G401.6 (cell line): Measurements from ENCODE around the gene KRTAP10-6.
"Not testable (repeated sequence)": the region's sequence is repeated elsewhere in the genome, so short reads cannot be mapped to it uniquely, and the experiment has no call there.

ENCODE experiments used
- FAIRE-seq: peaks from 2 replicates; lab custom pipeline; 2012; peaks lifted over from hg19 to GRCh38; lab: Jason Lieb, UNC

Gene KRTAP10-6

GRCh38 chr21:44598061-44598460 is 5.8 kb upstream of the KRTAP10-6 start:
- FAIRE-seq, result no peak

- FAIRE-seq, result no peak
Observed at GRCh38 chr21:44596068-44596725, 3.9 kb upstream of the KRTAP10-6 start.

DNA sequence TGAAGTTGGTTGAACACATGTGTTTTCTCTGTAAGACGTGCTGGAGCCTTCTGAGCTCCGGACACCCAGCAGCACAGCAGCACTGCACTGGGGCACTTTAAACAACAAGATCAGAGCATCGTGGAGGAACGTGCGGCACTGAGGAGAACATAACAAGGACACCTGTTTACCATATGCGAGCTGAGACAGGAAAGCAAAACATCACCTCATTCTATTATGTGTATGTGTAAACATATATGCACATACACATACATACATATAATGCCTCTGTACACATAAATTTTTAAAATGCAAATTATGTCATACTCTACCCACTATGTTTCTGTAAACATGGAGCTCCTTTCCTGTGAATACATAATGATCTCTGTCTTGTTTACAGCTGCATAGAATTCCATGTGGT is 3.2 kb upstream of the KRTAP10-6 start:
- FAIRE-seq, result no peak

GRCh38 chr21:44594406-44594916 is 2.2 kb upstream of the KRTAP10-6 start:
- FAIRE-seq, result no peak

GRCh38 chr21:44593598-44594405 is 1.5 kb upstream of the KRTAP10-6 start:
- FAIRE-seq, result no peak

DNA sequence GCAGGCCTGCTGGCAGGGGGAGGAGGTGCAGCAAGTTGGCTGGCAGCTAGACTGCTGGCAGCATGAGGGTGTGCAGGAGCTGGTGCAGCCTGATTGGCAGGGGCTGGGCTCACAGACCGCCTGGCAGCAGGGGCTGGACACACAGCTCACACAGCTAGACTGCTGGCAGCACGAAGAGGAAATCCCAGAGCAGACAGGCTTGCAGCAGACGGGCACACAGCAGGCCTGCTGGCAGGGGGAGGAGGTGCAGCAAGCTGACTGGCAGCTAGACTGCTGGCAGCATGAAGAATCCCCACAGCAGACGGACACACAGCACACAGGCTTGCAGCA is 539 bp downstream of the KRTAP10-6 start:
- not testable (repeated sequence) for FAIRE-seq

- FAIRE-seq, result not testable (repeated sequence)
Observed at GRCh38 chr21:44590897-44591800, 1.2 kb downstream of the KRTAP10-6 start.

DNA sequence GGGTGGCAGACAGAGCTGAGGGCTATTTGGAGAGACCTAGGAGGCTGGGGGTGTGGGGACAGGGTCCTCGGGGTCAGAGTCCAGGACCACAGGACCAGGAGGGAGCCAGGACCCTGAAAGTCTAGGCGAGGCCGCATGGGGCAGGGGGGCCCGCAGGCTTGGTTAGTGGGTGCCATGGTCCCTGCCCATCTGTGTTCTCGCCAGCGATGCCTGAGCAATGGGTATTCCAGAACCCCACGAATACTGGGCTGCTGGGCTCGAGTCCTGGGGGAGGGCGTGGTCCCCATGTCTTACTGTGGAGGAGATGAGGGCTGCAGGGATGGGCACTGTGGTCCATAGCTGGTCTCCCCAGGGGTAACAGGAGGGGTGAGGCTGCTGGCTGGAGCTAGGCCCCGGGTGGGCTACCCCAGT is 2.0 kb downstream of the KRTAP10-6 start:
- no peak for FAIRE-seq

DNA sequence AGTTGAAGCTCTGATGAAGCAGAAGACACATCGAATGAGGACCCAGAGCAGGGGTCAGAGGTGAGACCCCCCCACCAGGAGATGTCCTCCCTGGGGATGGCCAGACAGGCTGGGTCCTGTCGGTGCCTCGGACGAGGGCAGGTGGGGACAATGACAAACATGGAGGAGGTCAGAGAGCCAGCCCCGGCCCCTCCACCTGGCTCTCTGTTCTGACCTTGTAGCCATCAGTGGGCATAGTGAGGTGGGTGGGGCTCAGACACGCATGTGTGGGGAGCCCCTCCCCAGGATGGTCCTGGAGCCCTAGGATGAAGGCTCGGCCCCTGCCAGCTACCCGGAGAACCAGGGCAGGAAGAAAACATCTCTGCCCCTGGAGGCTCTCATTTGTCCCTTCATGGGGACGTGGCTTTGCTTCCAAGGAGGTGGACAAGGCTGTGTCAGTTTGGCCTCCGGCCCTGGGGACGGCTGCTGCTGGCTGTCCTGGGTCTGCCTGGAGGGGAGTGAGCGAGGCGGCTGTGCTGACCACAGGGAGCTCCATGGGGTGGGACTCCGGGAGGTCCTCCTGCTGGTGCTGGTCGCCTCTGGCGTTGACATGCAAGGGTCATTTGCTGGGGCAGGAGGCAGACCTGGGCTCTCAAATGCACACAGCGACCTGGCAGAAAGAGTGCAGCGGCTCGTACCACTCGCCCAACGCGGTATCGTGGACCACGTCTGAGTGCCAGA is 2.6 kb downstream of the KRTAP10-6 start:
- FAIRE-seq, result no peak

GRCh38 chr21:44589094-44589493 is 3.2 kb downstream of the KRTAP10-6 start:
- FAIRE-seq, result no peak

- FAIRE-seq, result no peak
Observed at GRCh38 chr21:44585892-44586291, 6.4 kb downstream of the KRTAP10-6 start.

DNA sequence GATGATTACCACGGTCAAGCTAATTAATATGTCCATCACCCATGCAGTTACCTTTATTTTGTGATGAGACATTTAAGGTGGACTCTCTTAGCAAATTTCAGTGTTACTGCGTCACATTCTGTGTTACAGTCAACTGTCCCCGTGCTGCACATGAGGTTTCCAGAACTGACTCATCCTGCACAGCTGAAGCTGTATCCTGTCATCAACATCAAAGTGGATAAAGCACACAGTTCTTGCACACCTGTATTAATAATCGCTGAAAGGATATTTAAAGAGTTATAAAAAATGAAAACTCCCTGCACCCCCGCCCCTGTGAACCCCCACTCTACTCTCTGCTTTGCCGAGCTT is 8.5 kb downstream of the KRTAP10-6 start:
- FAIRE-seq, result no peak

GRCh38 chr21:44583089-44583799 is 9.1 kb downstream of the KRTAP10-6 start:
- FAIRE-seq, result no peak

GRCh38 chr21:44582055-44582454 is 10.2 kb downstream of the KRTAP10-6 start:
- FAIRE-seq, result no peak

DNA sequence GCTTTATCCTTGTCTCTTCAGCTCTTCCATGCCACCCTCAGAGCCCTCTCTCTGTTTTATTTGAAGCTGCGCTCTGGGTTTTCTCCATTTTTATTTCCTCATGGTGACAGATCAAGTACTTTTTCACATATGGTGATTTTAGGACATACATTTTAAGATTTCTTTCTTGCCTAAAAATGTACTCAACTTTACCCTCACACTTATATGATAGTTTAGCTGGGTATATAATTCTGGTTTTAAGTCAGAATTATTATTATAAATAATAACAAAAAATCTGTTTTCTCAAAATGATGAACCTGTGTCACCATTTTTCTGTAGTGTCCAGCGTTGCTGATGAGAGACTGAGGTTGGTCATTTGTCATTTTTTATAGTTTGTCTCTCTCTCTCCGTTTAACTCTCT is 11.1 kb downstream of the KRTAP10-6 start:
- FAIRE-seq, result no peak

DNA sequence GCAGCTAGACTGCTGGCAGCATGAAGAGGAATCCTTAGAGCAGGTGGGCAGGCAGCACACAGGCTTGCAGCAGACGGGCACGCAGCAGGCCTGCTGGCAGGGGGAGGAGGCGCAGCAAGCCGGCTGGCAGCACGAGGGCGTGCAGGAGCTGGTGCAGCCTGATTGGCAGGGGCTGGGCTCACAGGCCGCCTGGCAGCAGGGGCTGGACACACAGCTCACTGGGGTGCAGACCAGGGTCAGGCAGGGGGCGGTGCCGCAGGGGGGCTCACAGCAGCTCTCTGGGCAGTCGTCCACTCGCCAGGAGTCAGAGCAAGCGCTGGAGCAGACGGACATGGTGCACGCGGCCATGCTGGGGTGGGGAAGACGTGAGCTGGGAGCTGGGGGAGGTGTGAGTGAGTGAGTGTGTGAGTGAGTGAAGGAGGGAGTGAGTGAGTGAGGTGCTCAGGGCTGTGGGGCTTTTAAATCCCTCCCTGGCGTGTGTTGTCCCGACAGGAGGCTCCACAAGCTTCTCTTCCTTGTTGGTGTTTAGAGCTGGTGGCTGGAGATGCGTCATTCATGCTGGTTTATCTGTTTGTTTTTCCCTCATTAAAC is 12.0 kb downstream of the KRTAP10-6 start, which contains the start of gene KRTAP10-5:
Gene KRTAP10-5 (minus strand): TSS at position 374 of the 591 bp plus-strand sequence. CDS start 26 bp downstream, at position 348.
- not testable (repeated sequence) for FAIRE-seq

- no peak for FAIRE-seq
Observed at GRCh38 chr21:44579833-44580144, 12.5 kb downstream of the KRTAP10-6 start.

GRCh38 chr21:44579056-44579832 is 13.1 kb downstream of the KRTAP10-6 start:
- FAIRE-seq, result no peak

DNA sequence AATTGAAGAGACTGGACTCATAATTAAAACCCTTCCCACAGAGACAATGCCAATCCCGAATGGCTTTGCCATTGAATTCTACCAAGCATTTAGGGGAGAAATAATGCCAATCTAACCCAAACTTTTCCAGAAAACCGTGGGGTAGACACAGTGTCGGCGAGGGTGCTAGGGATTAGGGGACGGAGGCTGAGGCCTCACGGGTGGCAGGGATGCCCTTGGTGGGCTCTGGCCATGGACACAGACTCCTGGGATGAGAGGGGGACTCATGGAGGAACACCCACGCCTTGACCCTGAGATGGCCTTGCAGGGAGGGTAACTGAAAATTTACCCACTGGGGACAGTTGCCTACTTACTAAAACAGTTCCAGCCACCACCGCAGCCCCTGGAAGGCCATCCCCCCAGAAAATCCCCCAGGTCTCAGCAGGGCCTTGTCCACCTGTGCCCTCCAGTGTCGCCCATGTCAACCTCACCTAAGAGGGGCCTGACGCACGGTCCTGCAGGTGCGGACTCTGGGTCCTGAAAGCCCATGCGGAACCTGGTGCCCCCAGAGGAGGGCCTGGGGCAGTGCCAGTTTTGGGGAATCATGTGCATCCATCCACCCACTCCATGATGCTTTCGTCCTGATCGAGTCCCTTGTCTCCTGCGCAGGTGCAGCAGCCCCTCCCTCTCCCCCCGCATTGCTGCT is 13.8 kb downstream of the KRTAP10-6 start:
- FAIRE-seq, result no peak

DNA sequence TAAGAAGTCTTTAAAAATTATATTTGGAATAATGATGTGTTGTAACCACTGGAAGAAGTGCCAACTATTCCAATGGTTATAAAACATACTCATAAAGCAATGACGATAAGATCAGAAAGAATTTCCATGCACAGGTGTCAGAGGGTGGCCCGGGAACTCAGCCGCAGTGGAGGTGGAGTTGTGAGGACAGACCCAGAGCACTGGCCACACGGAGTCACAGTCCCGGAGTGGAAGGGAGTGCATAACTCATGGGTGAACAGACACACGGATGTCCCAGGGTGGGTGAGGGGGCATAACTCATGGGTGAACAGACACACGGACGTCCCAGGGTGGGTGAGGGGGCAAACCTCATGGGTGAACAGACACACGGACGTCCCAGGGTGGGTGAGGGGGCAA is 16.3 kb downstream of the KRTAP10-6 start:
- no peak for FAIRE-seq
